Measurements from ENCODE around the gene TTC38. TPM values are rescaled to one million over a fixed set of nuclear protein-coding genes. Genes with fewer than 3 reads are reported as not detected.
"Not testable (repeated sequence)": the region's sequence is repeated elsewhere in the genome, so short reads cannot be mapped to it uniquely, and the experiment has no call there.

Gene TTC38
- total RNA-seq, 1 donor from 2014 or later, result 8.4 TPM

DNA sequence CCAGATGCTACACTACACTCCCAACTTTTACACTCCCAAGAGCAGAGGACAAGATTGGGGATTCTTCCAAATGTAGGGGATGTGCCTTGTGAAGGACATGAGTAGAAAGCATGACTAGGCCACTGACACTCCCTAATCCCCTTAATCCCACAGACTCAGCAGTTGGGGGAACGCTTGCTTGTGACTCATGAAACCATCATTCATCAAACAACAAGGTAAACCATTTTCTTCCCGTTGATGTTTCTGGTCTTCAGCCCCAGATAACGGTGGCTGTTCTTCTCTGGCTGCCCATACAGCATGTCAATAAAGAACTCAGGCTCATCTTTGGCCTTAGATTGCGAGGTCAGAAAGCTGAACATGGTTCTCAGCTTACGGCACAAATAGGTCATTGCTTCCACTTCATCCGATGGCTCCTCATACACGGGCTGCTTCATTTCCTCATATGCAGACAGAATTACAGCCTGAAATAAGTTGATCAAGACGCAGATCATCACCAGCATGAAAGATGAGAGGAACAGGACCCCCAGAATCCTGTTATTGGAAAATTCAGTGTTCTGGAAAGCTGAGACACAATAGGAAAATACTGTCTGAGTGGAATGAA is 11.3 kb upstream of the TTC38 start:
- no peaks in the 10 kb centered on the region for H3K27me3 ChIP-seq (ENCODE audit: control insufficient read depth, insufficient read depth, low read length)
- TF ChIP-seq, protein P1, sequence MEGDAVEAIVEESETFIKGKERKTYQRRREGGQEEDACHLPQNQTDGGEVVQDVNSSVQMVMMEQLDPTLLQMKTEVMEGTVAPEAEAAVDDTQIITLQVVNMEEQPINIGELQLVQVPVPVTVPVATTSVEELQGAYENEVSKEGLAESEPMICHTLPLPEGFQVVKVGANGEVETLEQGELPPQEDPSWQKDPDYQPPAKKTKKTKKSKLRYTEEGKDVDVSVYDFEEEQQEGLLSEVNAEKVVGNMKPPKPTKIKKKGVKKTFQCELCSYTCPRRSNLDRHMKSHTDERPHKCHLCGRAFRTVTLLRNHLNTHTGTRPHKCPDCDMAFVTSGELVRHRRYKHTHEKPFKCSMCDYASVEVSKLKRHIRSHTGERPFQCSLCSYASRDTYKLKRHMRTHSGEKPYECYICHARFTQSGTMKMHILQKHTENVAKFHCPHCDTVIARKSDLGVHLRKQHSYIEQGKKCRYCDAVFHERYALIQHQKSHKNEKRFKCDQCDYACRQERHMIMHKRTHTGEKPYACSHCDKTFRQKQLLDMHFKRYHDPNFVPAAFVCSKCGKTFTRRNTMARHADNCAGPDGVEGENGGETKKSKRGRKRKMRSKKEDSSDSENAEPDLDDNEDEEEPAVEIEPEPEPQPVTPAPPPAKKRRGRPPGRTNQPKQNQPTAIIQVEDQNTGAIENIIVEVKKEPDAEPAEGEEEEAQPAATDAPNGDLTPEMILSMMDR (IDR thresholded peaks at IDR 0.05; ENCODE audit: insufficient read depth, low read length, severe bottlenecking), result no peak
- FAIRE-seq, result no peak
- DNase-seq (ENCODE audit: low read depth), result peak; percentile 75
- H3K4me3 ChIP-seq (ENCODE audit: low read depth, low read length), result no peak overlapping the region
- no peaks in the 10 kb centered on the region for H3K36me3 ChIP-seq (ENCODE audit: control insufficient read depth, insufficient read depth, low read length)

DNA sequence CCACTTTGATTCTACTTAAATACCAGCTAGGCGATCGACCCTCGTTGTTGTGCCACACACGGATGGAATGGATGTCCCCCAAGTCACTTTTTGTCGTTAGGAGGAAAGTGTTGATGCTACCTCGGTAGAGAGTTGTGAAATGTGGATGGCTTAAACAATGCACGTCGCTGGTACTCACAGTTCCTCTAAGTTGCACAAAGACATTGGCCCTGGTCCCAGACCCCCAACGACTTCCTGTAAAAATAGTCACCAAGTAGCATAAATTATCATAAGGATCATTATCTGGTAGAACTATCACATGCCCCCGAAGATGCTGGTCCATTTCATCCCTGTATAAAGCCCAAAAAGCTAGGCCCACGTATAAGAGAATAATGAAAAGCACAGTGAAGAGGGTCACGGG is 8.4 kb upstream of the TTC38 start:
- DNase-seq (ENCODE audit: low read depth), result no peak
- H3K36me3 ChIP-seq (ENCODE audit: control insufficient read depth, insufficient read depth, low read length), result no peaks in the 10 kb centered on the region
- no peak overlapping the region for H3K4me3 ChIP-seq (ENCODE audit: low read depth, low read length)
- TF ChIP-seq, protein P1 (IDR thresholded peaks at IDR 0.05; ENCODE audit: insufficient read depth, low read length, severe bottlenecking), result no peak
- peaks cover 2% of the 10 kb centered on the region for H3K27me3 ChIP-seq (ENCODE audit: control insufficient read depth, insufficient read depth, low read length)
- FAIRE-seq, result no peak

DNA sequence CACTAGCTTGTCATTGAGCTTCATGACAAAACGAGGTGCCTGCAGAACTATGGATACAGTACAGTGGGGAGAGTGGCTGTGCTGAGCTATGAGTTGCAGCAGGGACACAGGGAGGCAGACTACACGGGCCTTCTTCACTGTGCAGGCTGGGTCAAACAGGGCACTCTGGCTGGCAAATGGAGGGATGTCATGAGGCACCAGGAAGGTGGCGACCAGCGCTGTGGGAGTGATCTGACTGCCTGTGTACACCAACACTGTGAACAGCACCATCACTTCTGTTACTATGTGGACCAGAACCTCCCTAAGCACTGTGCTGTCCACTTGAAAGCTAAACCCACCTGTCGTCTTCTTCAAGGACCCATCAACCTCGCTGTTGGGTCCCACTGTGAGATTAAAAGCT is 7.8 kb upstream of the TTC38 start:
- Histone ChIP-seq H3K4me3 (ENCODE audit: low read depth, low read length) (no peak overlapping the region), H3K36me3 (ENCODE audit: control insufficient read depth, insufficient read depth, low read length) (no peaks in the 10 kb centered on the region), H3K27me3 (ENCODE audit: control insufficient read depth, insufficient read depth, low read length) (peaks cover 2% of the 10 kb centered on the region)
- TF ChIP-seq, protein P1 (IDR thresholded peaks at IDR 0.05; ENCODE audit: insufficient read depth, low read length, severe bottlenecking), result no peak
- no peak for FAIRE-seq
- no peak for DNase-seq (ENCODE audit: low read depth)

DNA sequence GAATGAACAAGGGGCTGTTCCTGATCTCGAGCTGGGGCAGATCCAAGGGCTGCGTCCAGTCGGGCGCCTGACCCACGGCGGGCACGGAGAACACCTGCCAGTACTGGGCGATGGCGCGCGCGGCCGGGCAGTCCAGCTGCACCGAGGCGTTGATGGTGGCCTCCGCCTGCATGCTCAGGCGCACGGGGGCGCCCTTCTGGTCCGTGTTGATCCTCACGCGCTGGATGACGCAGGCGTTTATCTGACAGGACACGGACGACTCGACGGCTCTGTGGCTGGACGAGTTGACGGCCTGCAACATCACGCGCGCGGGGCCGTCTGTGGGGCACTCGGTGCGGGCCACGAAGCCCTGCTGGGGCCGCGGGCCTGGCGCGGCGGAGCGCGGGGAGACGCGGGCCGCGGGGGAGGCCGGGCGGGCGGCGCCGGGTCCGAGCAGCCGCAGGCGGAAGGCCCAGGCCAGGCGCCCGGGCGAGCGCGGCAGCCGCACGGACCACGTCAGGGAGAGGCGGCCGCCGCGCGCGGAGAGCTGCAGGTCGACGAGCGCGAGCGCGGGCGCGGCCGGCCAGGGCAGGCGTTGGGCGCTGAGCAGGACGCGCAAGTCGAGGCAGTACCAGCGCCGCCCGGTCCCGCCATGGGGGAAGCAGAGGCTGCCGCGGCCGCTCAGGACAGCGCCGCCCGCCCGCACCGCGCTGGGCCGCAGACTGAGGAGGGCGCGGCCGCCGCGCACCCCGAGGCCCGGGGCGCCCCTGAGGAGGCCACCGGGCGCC is 5.2 kb upstream of the TTC38 start:
- H3K27me3 ChIP-seq (ENCODE audit: control insufficient read depth, insufficient read depth, low read length), result peaks cover 2% of the 10 kb centered on the region
- TF ChIP-seq, protein P1 (IDR thresholded peaks at IDR 0.05; ENCODE audit: insufficient read depth, low read length, severe bottlenecking), result peak; percentile 43
- DNase-seq (ENCODE audit: low read depth), result peak; percentile 13
- H3K4me3 ChIP-seq (ENCODE audit: low read depth, low read length), result peak overlapping the region; percentile 6
- no peaks in the 10 kb centered on the region for H3K36me3 ChIP-seq (ENCODE audit: control insufficient read depth, insufficient read depth, low read length)
- no peak for FAIRE-seq

- H3K4me3 ChIP-seq (ENCODE audit: low read depth, low read length), result peak within 1 kb of the TSS; percentile 6
Measured at GRCh38 chr22:46263216-46263590, 4.6 kb upstream of the TTC38 start, which contains the start of gene PKDREJ. Gene PKDREJ (minus strand): TSS chr22:46263343. CDS start chr22:46263322, 21 bp downstream.

GRCh38 chr22:46264520-46264919 is 3.3 kb upstream of the TTC38 start:
- H3K27me3 ChIP-seq (ENCODE audit: control insufficient read depth, insufficient read depth, low read length); H3K36me3 ChIP-seq (ENCODE audit: control insufficient read depth, insufficient read depth, low read length); FAIRE-seq; H3K4me3 ChIP-seq (ENCODE audit: low read depth, low read length); DNase-seq (ENCODE audit: low read depth): not testable (repeated sequence)

More at GRCh38 chr22:46263216-46263590, 4.6 kb upstream of the TTC38 start, which contains the start of gene PKDREJ:
- H3K27me3 ChIP-seq (ENCODE audit: control insufficient read depth, insufficient read depth, low read length), result peaks cover 2% of the 10 kb centered on the region
- TF ChIP-seq, protein P1 (IDR thresholded peaks at IDR 0.05; ENCODE audit: insufficient read depth, low read length, severe bottlenecking), result no peak
- DNase-seq (ENCODE audit: low read depth), result no peak
- FAIRE-seq, result no peak
- H3K36me3 ChIP-seq (ENCODE audit: control insufficient read depth, insufficient read depth, low read length), result no peaks in the 10 kb centered on the region

GRCh38 chr22:46265627-46266026 is 2.2 kb upstream of the TTC38 start:
- not testable (repeated sequence) for H3K36me3 ChIP-seq (ENCODE audit: control insufficient read depth, insufficient read depth, low read length); DNase-seq (ENCODE audit: low read depth); H3K4me3 ChIP-seq (ENCODE audit: low read depth, low read length); FAIRE-seq; H3K27me3 ChIP-seq (ENCODE audit: control insufficient read depth, insufficient read depth, low read length)

Measured in bronchial epithelial cell (primary cell).